Measurements from ENCODE around the gene SH3PXD2B.
A peak's percentile ranks its signal among the peaks of the same experiment; 100 is the strongest.
"Not testable (repeated sequence)": the region's sequence is repeated elsewhere in the genome, so short reads cannot be mapped to it uniquely, and the experiment has no call there.

SH3PXD2B gene

DNA sequence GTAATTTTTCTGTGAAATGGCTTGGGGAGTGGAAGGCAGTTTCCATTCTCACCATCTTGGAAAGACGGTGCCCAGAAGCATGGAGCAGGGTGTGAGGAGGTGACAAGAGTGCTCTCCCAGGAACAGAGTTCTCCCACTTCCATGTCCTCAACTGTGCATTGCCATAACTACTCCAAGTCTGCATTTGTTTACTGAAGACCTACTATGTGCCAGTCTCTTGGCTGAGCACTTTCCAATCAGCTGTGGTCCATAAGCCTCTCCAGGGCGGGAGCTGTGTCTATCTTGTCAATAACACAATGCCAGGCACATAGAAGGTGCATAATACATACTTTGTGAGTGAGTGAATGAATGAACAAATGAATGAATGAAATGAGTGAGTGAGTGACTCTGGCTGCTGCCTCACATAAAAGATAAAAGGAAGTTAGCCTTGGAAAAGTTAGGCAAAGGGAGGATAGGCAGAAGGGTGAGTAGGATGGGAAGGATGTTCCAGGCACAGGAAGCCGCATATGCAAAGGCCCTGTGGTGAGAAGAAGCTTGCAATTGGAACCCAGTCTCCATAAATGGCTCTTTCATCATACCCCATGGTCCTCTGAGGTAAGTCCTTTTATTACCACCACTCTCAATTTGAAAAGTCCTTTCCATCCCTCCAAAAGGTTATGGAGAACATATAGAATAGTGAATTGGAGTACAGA, 31.3 kb upstream of the SH3PXD2B start:
- DNase-seq (ENCODE audit: low read depth) = no peak

DNA sequence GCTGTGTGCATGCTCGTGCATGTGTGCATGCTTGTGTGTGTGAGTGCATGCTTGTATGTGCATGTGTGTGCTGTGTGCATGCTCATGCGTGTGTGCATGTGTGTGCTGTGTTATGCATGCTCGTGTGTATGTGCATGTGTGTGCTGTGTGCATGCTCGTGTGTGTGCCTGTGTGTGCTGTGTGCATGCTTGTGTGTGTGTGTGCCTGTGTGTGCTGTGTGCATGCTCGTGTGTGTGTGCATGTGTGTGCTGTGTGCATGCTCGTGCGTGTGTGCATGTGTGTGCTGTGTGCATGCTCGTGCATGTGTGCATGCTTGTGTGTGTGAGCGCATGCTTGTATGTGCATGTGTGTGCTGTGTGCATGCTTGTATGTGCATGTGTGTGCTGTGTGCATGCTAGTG, 30.3 kb upstream of the SH3PXD2B start:
- no peak for DNase-seq (ENCODE audit: low read depth)

DNA sequence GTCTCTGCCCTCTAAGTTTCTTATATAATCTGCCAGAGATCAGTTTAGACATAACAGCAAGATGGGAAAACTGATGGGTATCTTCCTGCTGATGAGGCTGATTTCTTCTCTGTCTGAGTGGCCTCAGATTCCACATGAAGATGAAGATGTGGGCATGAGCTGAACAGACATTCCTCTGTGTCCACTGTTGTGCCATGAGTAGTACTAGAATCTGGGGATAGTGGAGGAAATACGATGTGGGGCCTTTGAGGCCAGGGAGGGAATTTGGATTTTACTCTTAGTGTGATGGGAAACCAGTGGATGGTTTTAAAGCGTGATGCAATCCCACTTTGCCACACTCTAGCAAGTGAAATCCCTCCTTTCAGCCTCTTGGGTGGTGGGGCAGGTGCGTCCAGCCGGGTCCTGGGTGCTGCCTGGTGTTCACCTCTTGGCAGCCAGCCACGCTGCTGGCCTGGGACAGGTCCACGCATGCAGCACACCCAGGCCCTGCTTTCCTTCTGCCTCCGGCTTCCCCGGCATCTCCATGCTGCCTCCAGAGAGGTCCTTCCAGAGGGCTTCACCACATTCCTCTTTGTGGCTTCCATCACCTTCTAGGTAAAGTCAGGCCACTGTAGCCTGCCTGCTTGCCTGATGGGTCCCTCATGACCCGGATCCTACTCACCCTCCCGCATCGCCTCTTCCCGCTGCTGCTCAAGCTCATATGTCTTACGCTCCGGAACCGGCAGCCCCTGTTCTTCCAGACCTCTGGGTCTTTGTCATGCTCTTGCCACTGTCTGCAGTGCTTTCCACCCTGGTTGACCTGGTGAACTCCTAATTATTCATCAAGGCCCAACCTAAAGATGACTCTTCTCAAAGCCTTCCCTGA, 28.1 kb upstream of the SH3PXD2B start:
- DNase-seq (ENCODE audit: low read depth) = no peak

DNA sequence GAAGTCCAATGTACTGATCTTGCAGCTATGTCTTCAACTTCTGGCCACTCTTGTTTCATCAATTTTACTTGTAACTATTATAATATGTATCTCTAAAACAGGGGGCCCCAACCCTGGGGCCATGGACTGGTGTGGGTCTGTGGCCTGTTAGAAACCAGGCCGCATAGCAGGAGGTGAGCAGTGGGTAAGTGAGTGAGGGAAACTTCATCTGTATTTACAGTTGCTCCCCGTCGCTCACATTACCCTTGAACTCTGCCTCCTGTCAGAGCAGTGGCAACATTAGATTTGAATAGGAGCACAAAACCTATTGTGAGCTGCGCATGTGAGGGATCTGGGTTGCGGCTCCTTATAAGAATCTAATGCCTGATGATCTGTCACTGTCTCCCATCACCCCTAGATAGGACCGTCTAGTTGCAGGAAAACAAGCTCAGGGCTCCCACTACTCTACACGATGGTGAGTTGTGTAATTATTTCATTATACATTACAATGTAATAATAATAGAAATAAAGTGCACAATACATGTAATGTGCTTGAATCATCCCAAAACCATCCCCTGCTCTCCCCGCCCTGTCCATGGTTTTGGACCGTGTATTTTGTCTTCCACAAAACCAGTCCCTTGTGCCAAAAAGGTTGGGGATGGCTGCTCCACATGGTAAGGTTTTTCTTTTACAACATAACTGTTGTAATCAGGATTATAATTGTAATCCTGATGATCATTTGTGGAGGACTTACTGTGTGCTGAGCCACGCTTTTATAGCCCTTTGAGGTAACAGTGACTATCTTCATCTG, 26.9 kb upstream of the SH3PXD2B start:
- no peak for DNase-seq (ENCODE audit: low read depth)

DNA sequence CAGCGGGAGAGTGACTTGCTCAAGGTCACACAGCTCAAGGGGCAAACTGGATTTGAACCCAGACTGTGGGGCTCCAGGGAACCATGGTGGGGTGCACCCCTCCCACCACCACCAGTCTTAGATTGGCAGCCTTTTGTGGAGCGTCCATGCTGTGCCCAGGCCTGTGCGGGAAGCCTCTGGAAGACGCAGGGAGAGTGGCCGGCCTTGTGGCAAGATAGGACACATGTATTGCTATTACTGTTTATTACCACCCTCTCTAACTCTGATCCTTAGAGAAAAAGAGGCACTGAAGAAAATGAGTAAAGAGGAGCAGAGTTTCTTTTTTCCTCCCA, 25.4 kb upstream of the SH3PXD2B start:
- no peak for DNase-seq (ENCODE audit: low read depth)

DNA sequence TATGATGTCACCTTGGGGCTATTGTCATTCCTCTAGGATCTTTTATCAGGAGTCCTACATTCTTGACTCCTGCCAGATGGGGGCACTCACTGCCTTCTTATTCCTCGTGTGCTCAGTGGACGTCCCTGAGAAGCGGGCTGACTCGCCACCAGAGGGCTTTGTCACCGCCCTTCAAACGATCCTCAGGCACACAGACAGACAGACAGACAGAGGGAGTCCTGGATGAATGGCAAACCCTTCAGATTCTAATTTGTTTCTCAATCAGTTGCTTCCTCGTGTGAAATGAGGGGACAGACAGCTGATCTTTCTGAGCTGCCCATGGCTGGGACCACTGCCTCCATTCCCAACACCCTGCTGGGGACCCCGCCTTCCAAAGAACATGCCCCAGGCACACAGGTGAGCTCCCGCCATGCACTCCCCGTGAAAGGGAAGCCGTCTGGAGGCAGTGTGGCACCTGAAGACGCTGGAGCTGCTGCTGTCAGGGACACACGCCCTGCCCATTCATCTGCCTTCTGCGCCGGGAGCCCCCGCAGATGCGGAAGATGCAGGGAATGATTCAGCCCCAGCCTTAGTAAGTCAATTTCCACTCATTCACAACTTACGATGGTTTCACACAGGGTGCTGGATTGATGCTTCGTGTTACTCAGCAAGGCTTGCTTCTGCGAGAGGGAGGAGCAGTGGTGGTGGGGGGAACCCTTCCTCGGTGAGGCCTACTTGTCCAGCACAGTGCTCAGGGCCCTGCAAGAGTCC, 24.9 kb upstream of the SH3PXD2B start:
- DNase-seq (ENCODE audit: low read depth) = peak; percentile 82

DNA sequence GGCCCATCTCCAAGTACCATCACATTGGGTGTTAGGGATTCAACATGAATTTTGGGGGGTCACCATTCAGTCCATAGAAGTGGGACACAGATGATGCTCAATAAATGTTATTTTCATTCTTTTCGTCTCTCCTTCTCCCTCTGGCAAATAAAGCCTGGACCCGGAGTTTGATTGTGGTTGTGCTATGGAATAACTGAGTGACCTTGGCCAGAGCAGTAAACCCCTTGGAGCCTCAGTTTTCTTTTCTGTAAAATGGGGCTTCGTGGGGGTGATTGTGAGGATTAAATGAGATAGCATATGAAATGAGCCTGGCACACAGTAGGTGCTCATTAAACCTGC, 24.3 kb upstream of the SH3PXD2B start:
- DNase-seq (ENCODE audit: low read depth) = not testable (repeated sequence)

DNA sequence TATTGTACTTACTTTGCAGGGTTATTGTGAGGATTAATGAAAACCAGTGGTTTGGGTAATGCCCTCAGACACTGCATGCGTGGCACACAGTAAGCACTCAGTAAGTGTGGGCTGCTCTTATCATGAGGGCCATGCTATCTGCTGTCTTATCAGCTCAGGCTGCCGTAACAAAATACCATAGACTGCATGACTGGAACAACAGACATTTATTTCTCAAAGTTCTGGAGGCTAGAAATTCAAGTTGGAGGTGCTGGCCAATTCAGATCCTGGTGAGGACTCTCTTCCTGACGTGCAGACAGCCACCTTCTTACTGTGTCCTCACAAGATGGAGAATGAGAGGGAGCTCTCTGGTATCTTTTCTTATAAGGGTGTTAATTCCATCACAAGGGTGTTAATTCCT, 23.9 kb upstream of the SH3PXD2B start:
- no peak for DNase-seq (ENCODE audit: low read depth)

DNA sequence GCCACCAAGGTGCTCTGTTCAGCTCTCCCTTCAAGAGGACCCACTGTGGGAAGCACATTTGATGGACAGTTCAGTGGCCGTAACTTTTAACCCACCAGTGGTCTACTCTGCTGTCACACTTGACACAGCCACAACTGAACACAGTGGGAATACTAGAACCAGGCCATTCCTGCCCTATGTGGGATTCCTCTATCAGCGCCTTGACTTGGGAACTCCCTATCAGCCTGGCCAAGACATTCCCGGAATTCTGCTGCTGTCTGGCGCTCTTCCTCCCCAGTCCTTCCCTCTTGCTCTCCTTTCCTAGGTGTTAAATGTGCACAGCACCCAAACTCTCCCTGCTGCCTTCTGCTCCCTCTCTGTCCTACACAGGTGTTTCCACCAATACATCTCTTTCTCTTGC, 23.1 kb upstream of the SH3PXD2B start:
- DNase-seq (ENCODE audit: low read depth) = no peak

DNA sequence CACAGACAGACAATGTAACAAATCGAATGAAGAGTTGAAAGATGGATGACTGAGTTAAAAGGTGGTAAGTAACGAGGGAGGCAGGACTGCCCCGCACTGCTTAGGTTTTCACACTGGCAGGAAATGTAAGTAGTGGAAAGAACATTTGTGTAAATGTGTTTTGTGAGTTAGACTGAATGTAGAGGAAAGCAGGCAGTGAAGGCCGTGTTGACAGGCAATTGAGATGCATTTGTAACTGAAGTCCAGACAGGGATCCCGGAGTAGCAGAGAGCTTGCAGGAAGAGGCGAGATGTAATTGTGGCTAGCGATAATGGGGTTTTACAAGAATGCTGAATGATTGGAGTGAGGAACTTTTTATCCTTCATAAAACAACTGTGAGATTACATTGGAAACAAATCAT, 20.0 kb upstream of the SH3PXD2B start:
- DNase-seq (ENCODE audit: low read depth) = no peak

DNA sequence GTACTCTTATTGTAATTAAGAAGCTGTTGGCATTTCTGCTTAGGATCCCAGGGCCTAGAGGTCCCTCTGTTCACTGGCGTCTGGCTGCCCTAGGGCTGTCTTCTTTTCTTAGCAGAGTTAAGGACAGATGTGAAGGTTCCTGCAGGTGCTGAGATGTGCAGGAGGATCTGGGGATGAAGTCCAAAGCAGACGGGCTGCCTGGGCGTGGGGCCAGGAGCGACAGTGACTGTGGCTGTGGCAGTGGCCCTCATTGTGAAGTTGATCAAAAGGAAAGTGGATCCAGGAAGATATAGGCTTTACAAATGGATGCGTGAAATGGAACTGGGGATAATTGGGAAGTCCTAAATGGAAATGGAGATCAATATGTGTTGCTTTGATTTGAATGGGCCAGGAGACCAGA, 19.1 kb upstream of the SH3PXD2B start:
- no peak for DNase-seq (ENCODE audit: low read depth)

DNA sequence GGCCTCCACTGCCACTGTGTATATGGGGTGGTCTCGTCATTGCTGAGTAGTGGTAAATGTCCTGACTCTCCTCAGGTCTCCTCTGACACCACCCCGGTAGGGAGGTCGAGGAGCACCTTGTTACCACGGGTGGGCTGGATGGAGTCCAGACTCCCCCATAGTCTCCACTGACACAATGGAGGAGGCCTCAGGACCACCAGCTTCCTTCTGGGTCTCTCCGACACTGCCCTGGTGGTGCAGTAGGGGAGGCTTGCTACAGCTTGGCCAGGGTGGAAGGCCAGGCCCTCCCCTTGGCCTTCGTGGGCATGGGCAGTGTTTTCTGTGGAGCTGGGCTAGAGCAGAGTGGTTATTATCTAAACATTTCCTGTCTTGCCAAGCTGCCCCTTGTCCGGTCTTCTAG, 15.4 kb upstream of the SH3PXD2B start:
- DNase-seq (ENCODE audit: low read depth) = no peak

DNA sequence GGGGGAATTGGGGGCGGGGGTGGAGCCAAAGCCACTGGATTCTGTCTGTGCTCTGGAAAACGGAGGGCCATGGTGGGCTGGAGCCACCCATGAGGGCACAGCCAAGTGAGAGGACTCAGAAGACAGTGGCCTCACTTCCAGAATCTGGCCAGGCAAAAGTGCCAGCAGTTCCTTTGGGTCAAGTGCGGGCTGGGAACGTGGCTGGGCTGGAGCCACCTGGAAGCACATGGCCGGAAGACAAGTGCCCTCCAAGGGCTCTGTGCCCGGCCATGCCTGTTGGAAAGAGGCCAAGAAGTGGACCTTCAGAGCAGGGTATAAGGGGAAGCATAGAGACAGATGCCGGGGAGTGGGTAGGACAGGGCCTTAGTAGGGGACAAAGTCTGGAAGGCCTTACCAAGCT, 11.7 kb upstream of the SH3PXD2B start:
- no peak for DNase-seq (ENCODE audit: low read depth)

DNA sequence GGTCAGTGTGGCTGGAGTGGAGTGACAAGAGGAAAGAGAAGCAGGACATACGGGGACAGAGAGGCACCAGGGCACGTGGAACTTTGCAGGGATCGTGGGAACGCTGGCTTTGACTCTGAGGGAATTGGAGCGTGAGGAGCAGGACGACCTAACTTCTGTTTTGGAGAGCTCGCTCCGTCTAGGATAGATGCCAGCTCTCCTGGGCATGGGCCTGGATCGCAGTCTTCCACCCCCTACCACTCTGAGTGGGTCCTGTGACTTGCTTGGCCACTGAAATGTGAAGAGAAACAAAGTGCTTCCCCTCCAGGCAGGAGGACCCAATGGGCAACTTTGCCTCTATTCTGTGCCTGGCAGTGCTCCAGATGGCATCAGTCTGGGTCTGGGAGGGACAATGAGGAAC, 8.7 kb upstream of the SH3PXD2B start:
- DNase-seq (ENCODE audit: low read depth) = no peak

DNA sequence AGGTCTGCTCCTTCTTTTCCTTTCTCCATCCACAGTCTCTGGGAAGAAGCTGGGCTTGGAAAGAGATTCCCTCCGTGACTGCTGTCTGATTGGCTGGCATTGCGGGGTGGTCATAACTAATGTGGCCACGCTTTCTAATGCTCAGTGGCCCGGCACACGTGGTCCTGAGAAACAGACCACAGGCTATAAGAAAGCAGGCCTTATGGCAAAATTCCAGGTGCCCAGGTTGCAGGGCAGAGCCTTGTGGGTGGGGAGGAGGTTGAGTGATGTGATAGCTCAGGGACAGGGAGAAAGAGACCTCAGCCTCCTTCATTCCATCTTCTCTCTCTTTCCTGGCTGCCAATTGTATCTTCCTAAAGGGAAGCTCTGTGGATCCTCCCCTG, 5.4 kb upstream of the SH3PXD2B start:
- no peak for DNase-seq (ENCODE audit: low read depth)

DNA sequence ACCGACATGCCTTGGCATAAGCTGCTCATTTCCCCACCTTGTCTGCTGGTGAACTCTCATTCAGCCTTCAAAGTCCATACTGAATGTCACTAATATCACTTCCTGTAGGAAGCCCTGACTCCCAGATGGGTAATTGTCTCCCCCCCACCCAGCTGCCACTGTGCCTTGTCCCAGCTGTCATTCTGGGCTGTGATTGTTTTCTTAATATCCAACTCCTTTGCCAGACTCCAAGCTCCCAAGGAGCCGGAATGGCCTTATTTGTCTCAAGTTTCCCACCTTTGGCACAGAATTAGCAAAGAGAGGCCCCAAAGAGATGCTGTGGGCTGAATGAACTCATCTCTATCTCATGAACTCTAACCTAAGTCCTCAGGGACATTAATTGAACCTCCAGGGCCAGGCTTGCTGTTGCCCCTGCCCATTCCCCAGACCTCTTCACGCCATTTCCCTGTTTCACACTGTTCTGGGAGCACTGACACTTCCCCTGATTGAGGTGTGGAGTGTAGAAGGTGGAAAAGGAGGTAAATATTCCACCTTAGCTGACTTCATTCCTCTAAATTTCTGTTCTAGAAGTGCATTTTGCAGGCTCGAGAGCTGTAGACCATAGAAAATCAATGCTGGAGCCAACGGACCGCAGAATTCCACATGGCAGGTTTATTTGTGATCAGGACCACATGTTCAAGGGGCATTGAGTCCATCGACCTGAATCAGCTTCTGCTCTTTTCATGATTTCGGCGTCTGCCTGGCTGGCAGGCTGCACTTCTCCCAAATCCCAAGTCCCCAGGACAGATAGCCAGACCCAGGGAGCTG, 4.9 kb upstream of the SH3PXD2B start:
- DNase-seq (ENCODE audit: low read depth) = no peak

DNA sequence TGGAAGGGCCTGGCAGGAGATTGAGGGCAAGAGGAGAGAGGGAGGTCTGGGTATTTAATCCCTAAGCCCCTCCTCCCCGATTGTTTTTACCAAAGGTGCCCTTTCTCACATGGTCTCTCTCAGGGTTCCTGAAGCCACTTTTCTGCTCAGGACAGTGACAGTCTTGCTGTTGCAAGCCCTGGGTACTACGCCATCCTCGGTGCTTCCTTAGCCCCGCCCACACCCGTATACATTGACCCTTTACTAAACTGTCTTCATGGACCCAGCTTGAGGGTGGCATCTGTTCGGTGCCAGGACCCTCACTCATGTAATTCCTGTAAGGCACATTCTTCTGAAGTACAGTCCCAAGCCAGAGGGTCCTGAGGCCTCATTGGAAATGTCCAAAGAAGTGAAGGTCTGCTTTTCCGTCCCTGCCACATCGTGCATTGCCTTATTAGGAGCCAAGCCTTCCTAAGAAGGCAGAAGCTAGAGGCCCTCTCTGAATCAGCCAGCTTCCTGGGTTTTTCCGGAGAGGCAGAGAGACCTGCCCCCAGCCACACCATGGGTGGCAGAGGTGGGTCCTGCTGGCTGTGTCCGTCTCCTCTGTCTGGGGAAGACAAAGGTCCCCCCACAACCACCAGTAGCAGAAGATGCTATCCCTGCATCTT, 1.9 kb upstream of the SH3PXD2B start:
- no peak for DNase-seq (ENCODE audit: low read depth)

DNA sequence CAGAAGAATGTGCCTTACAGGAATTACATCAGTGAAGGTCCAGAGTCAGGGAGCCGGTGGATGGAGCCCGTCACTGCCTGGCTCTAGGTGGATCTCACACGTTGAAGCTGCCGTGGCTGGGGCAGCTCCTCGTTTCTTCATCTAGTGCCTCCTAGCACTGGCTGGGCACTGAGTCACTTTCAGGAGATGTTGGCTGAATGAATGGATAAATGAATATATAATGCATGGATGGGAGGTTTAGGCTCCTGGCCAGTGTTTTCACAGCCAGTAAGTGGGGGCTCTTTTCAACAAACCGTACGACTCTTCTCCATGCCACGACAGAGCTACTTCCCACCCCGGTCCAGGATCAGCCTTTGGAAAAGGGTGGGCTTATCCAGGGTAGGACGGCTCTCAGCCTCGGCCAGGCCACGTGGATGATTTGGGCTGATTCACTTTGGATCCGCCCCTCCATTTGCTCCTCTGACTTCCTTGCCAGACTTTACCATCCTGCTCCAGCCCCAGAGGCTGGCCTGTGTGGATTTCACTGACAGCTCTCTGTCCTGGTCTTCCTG, 1.3 kb upstream of the SH3PXD2B start:
- no peak for DNase-seq (ENCODE audit: low read depth)

DNA sequence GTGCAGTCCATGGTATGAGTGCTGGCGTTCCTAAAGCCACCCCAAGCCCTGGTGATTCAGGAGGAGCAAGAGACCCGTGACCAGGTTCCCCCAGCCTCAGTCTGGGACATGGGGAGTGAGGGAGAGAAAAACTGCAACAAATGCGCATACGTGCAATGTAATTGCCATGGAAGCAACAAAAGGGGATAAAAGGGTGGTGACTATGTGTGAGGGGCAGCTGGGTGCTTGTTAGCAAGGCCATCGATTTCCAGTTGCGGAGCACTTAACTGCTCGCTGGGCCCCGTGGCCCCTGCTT, 709 bp upstream of the SH3PXD2B start:
- DNase-seq (ENCODE audit: low read depth) = no peak

DNA sequence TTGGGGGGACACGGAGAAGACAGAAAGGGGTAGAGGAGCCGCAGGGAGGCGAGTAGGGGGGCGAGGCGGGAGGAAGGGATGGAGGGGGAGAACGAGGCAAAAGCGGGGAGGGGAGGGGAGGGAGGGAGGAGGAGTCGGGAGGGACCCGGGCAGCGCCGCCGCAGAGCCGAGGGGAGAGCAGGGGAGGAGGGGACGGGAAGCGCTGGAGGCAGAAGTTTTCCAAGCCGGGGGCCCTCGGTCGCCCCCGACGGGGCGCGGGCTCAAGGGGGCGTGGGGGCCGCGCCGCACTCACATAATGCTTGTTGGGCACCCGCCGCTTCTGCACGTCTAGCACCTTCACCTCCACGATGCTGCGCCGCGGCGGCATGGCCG, 353 bp downstream of the SH3PXD2B start:
- DNase-seq (ENCODE audit: low read depth) = no peak
